Measurements from ENCODE around the gene GHDC. TPM values are rescaled to one million over a fixed set of nuclear protein-coding genes. Genes with fewer than 3 reads are reported as not detected.

Gene GHDC
- total RNA-seq, 1 experiment from 2014 or later: 14.9 TPM

DNA sequence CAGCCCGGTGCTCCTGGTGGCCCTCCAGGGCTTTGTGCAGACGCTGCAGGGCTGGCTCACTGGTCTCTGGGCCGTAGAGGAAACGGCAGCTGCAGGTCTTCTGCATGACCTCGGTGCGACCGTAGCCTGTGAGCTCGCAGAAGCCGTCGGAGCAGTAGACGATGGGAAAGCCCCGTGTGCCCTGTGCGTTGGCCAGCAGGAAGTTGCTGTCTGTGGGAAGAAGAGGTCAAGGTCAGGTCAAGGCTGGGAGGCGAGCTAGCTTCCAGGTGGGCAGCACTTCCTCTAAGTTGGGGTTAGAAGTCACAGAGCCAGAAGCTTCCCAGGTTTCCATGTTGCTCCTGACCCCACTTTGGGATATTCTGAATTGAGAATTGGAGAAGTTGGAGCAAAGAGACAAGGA is 15.5 kb downstream of the GHDC start:
- H3K4me1 ChIP-seq (ENCODE audit: low read length): peaks cover 28% of the 10 kb centered on the region
- no peak for DNase-seq
- no peak overlapping the region for H3K27ac ChIP-seq (ENCODE audit: low read length)
- no peak overlapping the region for H3K4me3 ChIP-seq (ENCODE audit: low read length)
- H3K27me3 ChIP-seq (ENCODE audit: low read length): no peaks in the 10 kb centered on the region
- H3K36me3 ChIP-seq (ENCODE audit: insufficient read depth, low read length): no peaks in the 10 kb centered on the region
- H3K79me2 ChIP-seq (ENCODE audit: low read length): no peaks in the 10 kb centered on the region
- H3K9me2 ChIP-seq (replicated peaks; ENCODE audit: insufficient read depth, low read length): no peaks in the 10 kb centered on the region
- H3K9ac ChIP-seq (ENCODE audit: low read length): no peak overlapping the region
- no peaks in the 10 kb centered on the region for H4K20me1 ChIP-seq (ENCODE audit: insufficient read depth, low read depth, low read length)
- no peaks in the 10 kb centered on the region for H3K9me3 ChIP-seq (ENCODE audit: low read length)
- H2AFZ ChIP-seq (ENCODE audit: low read length): no peak overlapping the region
- H3K4me2 ChIP-seq (ENCODE audit: low read depth, low read length, poor library complexity, severe bottlenecking): no peak overlapping the region

DNA sequence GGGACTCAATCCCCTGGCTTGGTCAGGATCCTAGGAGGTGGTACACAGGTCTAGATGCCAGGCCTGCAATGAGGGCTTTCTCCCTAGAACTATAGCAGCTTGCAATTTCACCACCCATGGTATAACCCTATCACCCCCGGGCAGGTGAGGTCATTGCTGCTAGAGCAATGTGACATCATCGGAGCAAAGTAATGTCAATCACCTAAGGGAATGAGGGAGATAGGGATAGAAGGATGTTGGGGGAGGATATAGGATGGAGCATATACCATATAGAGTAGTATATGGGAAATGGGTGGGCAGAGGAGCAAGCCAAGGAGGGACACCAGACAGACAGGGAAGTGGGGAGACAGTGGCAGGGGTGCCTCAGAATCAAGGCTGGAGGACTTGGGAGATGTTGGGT is 16.6 kb downstream of the GHDC start:
- Histone ChIP-seq H4K20me1 (ENCODE audit: insufficient read depth, low read depth, low read length) (no peaks in the 10 kb centered on the region), H3K4me3 (ENCODE audit: low read length) (no peak overlapping the region), H3K36me3 (ENCODE audit: insufficient read depth, low read length) (no peaks in the 10 kb centered on the region), H3K4me1 (ENCODE audit: low read length) (peaks cover 18% of the 10 kb centered on the region), H3K4me2 (ENCODE audit: low read depth, low read length, poor library complexity, severe bottlenecking) (no peak overlapping the region), H3K9me2 (replicated peaks; ENCODE audit: insufficient read depth, low read length) (no peaks in the 10 kb centered on the region), H2AFZ (ENCODE audit: low read length) (no peak overlapping the region), H3K79me2 (ENCODE audit: low read length) (no peaks in the 10 kb centered on the region), H3K9me3 (ENCODE audit: low read length) (no peaks in the 10 kb centered on the region), H3K27me3 (ENCODE audit: low read length) (no peaks in the 10 kb centered on the region), H3K27ac (ENCODE audit: low read length) (no peak overlapping the region), H3K9ac (ENCODE audit: low read length) (no peak overlapping the region)
- no peak for DNase-seq

DNA sequence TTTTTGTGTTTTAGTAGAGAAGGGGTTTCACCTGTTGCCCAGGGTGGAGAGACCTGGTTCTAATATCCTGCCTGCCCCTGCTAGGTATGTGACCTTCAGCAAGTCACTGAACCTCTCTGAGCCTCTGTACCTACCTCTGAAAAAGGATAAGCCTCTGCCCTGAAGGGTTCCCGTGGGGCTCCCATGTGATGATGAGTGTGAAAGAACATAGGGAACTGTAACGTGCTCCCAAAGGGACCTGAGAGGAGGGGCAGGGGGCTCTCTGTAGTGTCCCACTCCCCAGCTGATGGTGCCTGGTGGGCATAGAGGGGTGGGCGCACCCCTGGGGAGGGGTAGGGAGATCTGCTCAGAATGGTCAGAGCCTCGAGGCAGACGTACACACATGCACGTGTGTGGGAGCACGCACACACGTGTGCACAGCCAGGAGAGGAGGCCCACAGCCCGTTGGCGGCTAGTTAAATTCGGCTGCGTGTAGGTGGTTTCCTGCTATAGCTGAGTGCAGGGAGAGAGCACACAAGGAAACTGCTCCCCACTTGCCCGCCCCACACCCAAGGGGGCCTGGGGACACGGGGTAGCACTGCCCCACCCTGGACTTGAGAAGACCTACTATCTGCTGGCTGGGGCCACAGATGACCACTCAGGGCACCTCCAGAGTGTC is 20.0 kb downstream of the GHDC start:
- H3K4me3 ChIP-seq (ENCODE audit: low read length): no peak overlapping the region
- H2AFZ ChIP-seq (ENCODE audit: low read length): no peak overlapping the region
- no peak for DNase-seq
- no peaks in the 10 kb centered on the region for H3K36me3 ChIP-seq (ENCODE audit: insufficient read depth, low read length)
- H3K27me3 ChIP-seq (ENCODE audit: low read length): no peaks in the 10 kb centered on the region
- no peak overlapping the region for H3K9ac ChIP-seq (ENCODE audit: low read length)
- no peaks in the 10 kb centered on the region for H3K79me2 ChIP-seq (ENCODE audit: low read length)
- no peak overlapping the region for H3K4me2 ChIP-seq (ENCODE audit: low read depth, low read length, poor library complexity, severe bottlenecking)
- H3K9me3 ChIP-seq (ENCODE audit: low read length): no peaks in the 10 kb centered on the region
- no peaks in the 10 kb centered on the region for H4K20me1 ChIP-seq (ENCODE audit: insufficient read depth, low read depth, low read length)
- H3K27ac ChIP-seq (ENCODE audit: low read length): no peak overlapping the region
- H3K4me1 ChIP-seq (ENCODE audit: low read length): peaks cover 5% of the 10 kb centered on the region; the same call in 1 of the 2 replicates
- H3K9me2 ChIP-seq (replicated peaks; ENCODE audit: insufficient read depth, low read length): no peaks in the 10 kb centered on the region

DNA sequence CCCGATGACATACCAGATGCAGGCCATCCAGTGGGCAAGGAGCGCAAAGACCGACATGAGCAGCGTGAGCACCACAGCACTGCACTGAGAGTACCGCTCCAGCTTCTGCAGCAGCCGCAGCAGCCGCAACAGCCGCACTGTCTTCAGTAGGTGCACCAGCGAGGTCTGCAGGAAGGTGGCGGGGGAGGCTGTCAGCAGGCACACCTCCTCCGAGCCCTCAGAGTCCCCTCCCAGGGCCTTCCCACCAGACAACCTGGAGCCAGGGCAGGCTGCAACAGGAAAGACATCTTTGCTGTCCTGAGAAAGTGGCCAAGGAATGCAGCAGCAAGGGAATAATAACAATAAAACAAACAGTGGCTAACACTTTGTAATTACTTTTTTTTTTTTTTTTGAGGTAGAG is 22.5 kb downstream of the GHDC start:
- Histone ChIP-seq H3K79me2 (ENCODE audit: low read length) (no peaks in the 10 kb centered on the region), H3K4me2 (ENCODE audit: low read depth, low read length, poor library complexity, severe bottlenecking) (no peak overlapping the region), H3K9ac (ENCODE audit: low read length) (no peak overlapping the region), H3K9me3 (ENCODE audit: low read length) (no peaks in the 10 kb centered on the region), H3K36me3 (ENCODE audit: insufficient read depth, low read length) (no peaks in the 10 kb centered on the region), H3K9me2 (replicated peaks; ENCODE audit: insufficient read depth, low read length) (no peaks in the 10 kb centered on the region), H3K4me3 (ENCODE audit: low read length) (no peak overlapping the region), H3K27me3 (ENCODE audit: low read length) (no peaks in the 10 kb centered on the region), H3K4me1 (ENCODE audit: low read length) (peaks cover 5% of the 10 kb centered on the region; the same call in 1 of the 2 replicates), H4K20me1 (ENCODE audit: insufficient read depth, low read depth, low read length) (no peaks in the 10 kb centered on the region), H3K27ac (ENCODE audit: low read length) (no peak overlapping the region), H2AFZ (ENCODE audit: low read length) (no peak overlapping the region)
- DNase-seq: no peak

DNA sequence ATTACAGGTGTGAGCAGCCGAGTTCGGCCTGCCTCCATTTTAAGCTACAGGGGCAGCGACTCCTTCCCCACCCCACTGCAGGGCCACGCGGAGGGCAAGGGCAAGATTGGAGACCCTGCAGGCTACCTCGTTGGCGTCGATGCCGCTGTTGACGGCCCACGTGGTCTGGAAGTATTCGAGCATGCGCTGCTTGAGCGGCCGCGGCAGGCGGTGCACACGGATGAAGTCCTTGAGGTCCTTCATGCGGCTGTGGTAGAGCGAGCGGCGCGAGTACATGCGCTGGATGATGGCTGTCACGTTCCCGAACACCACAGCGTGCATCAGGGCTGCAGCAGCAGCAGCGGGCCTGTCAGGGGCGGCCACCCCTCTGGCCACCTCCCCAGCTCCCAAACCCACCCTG is 24.9 kb downstream of the GHDC start:
- Histone ChIP-seq H3K4me1 (ENCODE audit: low read length) (peaks cover 3% of the 10 kb centered on the region; the same call in 1 of the 2 replicates), H3K9me2 (replicated peaks; ENCODE audit: insufficient read depth, low read length) (no peaks in the 10 kb centered on the region), H3K27ac (ENCODE audit: low read length) (no peak overlapping the region)

DNA sequence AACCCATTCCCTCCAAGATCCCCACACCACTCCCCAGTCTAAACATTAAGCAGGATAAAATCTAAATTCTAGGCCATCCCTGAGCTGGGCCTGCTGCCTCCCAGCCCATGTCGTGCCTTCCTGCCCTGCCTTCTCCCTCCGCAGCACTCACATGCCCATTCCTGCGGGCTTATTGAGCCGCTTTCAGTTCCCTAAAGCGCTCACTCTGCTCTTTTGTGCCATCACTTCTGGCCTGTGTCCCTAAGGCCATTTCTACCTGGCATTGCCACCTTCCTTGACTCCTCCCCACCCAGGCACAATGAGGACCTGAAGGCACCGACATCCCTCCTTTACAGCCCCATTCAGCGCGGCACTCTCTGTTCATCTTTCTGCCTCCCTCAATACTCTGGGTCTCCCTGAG is 26.5 kb downstream of the GHDC start:
- Histone ChIP-seq H3K9me3 (ENCODE audit: low read length) (no peaks in the 10 kb centered on the region), H3K4me3 (ENCODE audit: low read length) (no peak overlapping the region), H3K27me3 (ENCODE audit: low read length) (no peaks in the 10 kb centered on the region), H2AFZ (ENCODE audit: low read length) (no peak overlapping the region), H3K36me3 (ENCODE audit: insufficient read depth, low read length) (no peaks in the 10 kb centered on the region), H3K9me2 (replicated peaks; ENCODE audit: insufficient read depth, low read length) (no peaks in the 10 kb centered on the region), H3K79me2 (ENCODE audit: low read length) (no peaks in the 10 kb centered on the region), H3K27ac (ENCODE audit: low read length) (no peak overlapping the region), H3K4me1 (ENCODE audit: low read length) (no peaks in the 10 kb centered on the region), H3K9ac (ENCODE audit: low read length) (no peak overlapping the region), H4K20me1 (ENCODE audit: insufficient read depth, low read depth, low read length) (no peaks in the 10 kb centered on the region), H3K4me2 (ENCODE audit: low read depth, low read length, poor library complexity, severe bottlenecking) (no peak overlapping the region)
- DNase-seq: no peak

More for the DNA sequence above, 24.9 kb downstream of the GHDC start:
- no peaks in the 10 kb centered on the region for H3K79me2 ChIP-seq (ENCODE audit: low read length)
- H3K9ac ChIP-seq (ENCODE audit: low read length): no peak overlapping the region
- H3K4me2 ChIP-seq (ENCODE audit: low read depth, low read length, poor library complexity, severe bottlenecking): no peak overlapping the region
- no peak overlapping the region for H2AFZ ChIP-seq (ENCODE audit: low read length)
- H4K20me1 ChIP-seq (ENCODE audit: insufficient read depth, low read depth, low read length): no peaks in the 10 kb centered on the region
- H3K9me3 ChIP-seq (ENCODE audit: low read length): no peaks in the 10 kb centered on the region
- H3K4me3 ChIP-seq (ENCODE audit: low read length): no peak overlapping the region
- H3K36me3 ChIP-seq (ENCODE audit: insufficient read depth, low read length): no peaks in the 10 kb centered on the region
- DNase-seq: no peak
- H3K27me3 ChIP-seq (ENCODE audit: low read length): no peaks in the 10 kb centered on the region

DNA sequence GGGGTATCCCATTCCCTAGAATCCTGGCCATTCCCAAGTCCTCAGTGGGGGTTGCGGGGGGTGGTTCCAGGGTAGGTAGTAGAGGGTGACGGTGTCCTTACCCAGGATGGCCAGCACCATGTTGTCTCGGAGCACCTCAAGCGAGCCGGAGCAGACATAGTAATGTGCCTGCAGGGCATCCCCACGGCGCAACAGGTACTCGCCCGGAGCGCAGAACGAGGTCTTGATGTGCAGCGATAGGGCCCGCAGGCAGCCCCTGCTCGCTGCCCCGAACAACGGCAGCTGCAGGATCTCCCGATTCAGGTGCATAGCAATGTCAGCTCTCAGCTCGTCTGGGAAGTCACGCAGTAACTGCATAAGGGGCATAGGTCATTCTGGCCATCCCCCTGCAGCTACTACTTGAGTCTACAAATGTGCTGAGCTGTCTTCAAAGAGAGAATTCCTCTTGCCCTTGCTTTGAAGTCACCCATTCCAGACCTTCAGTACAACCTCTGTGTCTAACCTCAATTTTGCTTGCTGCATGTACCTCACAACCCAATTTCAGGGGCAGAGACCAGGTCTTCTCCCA is 28.0 kb downstream of the GHDC start:
- H3K36me3 ChIP-seq (ENCODE audit: insufficient read depth, low read length): no peaks in the 10 kb centered on the region
- H3K9ac ChIP-seq (ENCODE audit: low read length): no peak overlapping the region
- H3K4me3 ChIP-seq (ENCODE audit: low read length): no peak overlapping the region
- no peaks in the 10 kb centered on the region for H3K79me2 ChIP-seq (ENCODE audit: low read length)
- DNase-seq: no peak
- no peak overlapping the region for H3K4me2 ChIP-seq (ENCODE audit: low read depth, low read length, poor library complexity, severe bottlenecking)
- H2AFZ ChIP-seq (ENCODE audit: low read length): no peak overlapping the region
- H3K27me3 ChIP-seq (ENCODE audit: low read length): no peaks in the 10 kb centered on the region
- no peak overlapping the region for H3K27ac ChIP-seq (ENCODE audit: low read length)
- H4K20me1 ChIP-seq (ENCODE audit: insufficient read depth, low read depth, low read length): no peaks in the 10 kb centered on the region
- no peaks in the 10 kb centered on the region for H3K9me3 ChIP-seq (ENCODE audit: low read length)
- no peaks in the 10 kb centered on the region for H3K9me2 ChIP-seq (replicated peaks; ENCODE audit: insufficient read depth, low read length)
- no peaks in the 10 kb centered on the region for H3K4me1 ChIP-seq (ENCODE audit: low read length)

DNA sequence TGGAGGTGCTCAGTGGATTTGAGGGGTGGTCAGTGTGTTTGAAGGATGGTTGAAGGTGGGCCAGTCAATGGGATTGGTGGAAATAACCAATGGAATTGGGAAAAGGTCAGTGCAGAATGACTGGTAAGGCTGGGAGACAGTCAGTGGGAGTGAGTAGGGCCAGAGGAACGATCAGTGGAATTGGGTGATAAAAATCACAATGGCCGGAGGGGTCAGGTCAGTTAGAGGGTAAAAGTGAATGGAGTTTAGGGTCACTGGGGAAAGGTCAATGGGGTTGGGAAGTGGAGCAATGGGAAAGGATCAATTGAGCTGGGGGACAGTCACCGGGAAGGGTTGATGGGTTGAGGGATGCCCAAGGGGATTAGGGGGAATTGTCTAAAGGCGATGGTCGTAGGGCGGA is 28.5 kb downstream of the GHDC start:
- Histone ChIP-seq H2AFZ (ENCODE audit: low read length) (no peak overlapping the region), H3K27me3 (ENCODE audit: low read length) (no peaks in the 10 kb centered on the region), H3K27ac (ENCODE audit: low read length) (no peak overlapping the region), H3K4me1 (ENCODE audit: low read length) (no peaks in the 10 kb centered on the region), H3K9me2 (replicated peaks; ENCODE audit: insufficient read depth, low read length) (no peaks in the 10 kb centered on the region), H3K9me3 (ENCODE audit: low read length) (no peaks in the 10 kb centered on the region), H3K9ac (ENCODE audit: low read length) (no peak overlapping the region), H3K79me2 (ENCODE audit: low read length) (no peaks in the 10 kb centered on the region), H3K4me3 (ENCODE audit: low read length) (no peak overlapping the region), H3K4me2 (ENCODE audit: low read depth, low read length, poor library complexity, severe bottlenecking) (no peak overlapping the region), H3K36me3 (ENCODE audit: insufficient read depth, low read length) (no peaks in the 10 kb centered on the region), H4K20me1 (ENCODE audit: insufficient read depth, low read depth, low read length) (no peaks in the 10 kb centered on the region)
- DNase-seq: no peak

All from Karpas-422 (cell line).